Natural killer cell treated with Interleukin-12 subunit alpha and Interleukin-12 subunit beta and Interleukin-15 and Interleukin-18, amount 100 ng/mL, for 72 hours (primary cell): ENCODE results near the gene ARHGAP26. TPM values are rescaled to one million over a fixed set of nuclear protein-coding genes. Genes with fewer than 3 reads are reported as not detected.
A peak's percentile ranks its signal among the peaks of the same experiment; 100 is the strongest.
"Not testable (repeated sequence)": the region's sequence is repeated elsewhere in the genome, so short reads cannot be mapped to it uniquely, and the experiment has no call there.

Experiments used
- ATAC-seq, 2 donors: fragments of 150-1000 bp; cut with Tn5 transposase in 1 of 2; sonication (Bioruptor Pico), chemical (Tn5 transposase) in 1 of 2; 2 replicates each; pipeline ENCODE4 v1.10.0; 2021
- DNase-seq: peaks from one replicate; pipeline ENCODE4 v3.0.0; 2022; ENCODE audit warnings: low spot score
- H3K27ac Mint-ChIP-seq, 2 donors: 1 replicate in 1 of 2; 2 replicates in 1 of 2; pipeline ENCODE4 v1.8.0; 2022; ENCODE audit warnings: mixed read lengths in 2 of 2, mild to moderate bottlenecking in 1 of 2, moderate library complexity in 1 of 2
- H3K27me3 Mint-ChIP-seq, 2 donors: 1 replicate in 1 of 2; 2 replicates in 1 of 2; pipeline ENCODE4 v1.8.0; 2022; ENCODE audit warnings: mixed read lengths in 2 of 2
- H3K36me3 Mint-ChIP-seq: one replicate; pipeline ENCODE4 v1.8.0; 2022; ENCODE audit warnings: mixed read lengths
- H3K4me1 Mint-ChIP-seq, 2 donors: 1 replicate in 1 of 2; 2 replicates in 1 of 2; pipeline ENCODE4 v1.8.0; 2022; ENCODE audit warnings: low read depth in 2 of 2, mixed read lengths in 2 of 2, mild to moderate bottlenecking in 1 of 2
- H3K4me3 Mint-ChIP-seq: one replicate; pipeline ENCODE4 v1.8.0; 2022; ENCODE audit warnings: mixed read lengths
- H3K9me3 Mint-ChIP-seq: 2 replicates; pipeline ENCODE4 v1.8.0; 2022; ENCODE audit warnings: mixed read lengths
- total RNA-seq, 2 donors: library from RNA; stranded (reverse); gene quantifications; one replicate each; pipeline ENCODE4 v1.2.3, GENCODE V29; 2022

Gene ARHGAP26
- total RNA-seq, 2 donors from 2014 or later, result 109 to 110 TPM

- ATAC-seq, result no peak
- peaks cover 41% of the 10 kb centered on the region for H3K36me3 Mint-ChIP-seq
- H3K4me3 Mint-ChIP-seq, result peak overlapping the region; percentile 60
- H3K9me3 Mint-ChIP-seq, result peaks cover 8% of the 10 kb centered on the region
- H3K4me1 Mint-ChIP-seq, result peaks cover 43 to 54% of the 10 kb centered on the region in 2 donors
- no peak for DNase-seq
- peak overlapping the region; percentile 83 to 95 for H3K27ac Mint-ChIP-seq
- H3K27me3 Mint-ChIP-seq, result no peaks in the 10 kb centered on the region
Measured at GRCh38 chr5:143194206-143194605, 424.0 kb downstream of the ARHGAP26 start.

- DNase-seq, result no peak
- peaks cover 8% of the 10 kb centered on the region for H3K9me3 Mint-ChIP-seq
- H3K27ac Mint-ChIP-seq, result peak overlapping the region; percentile 83 to 95
Measured at GRCh38 chr5:143194713-143195112, 424.5 kb downstream of the ARHGAP26 start.

DNA sequence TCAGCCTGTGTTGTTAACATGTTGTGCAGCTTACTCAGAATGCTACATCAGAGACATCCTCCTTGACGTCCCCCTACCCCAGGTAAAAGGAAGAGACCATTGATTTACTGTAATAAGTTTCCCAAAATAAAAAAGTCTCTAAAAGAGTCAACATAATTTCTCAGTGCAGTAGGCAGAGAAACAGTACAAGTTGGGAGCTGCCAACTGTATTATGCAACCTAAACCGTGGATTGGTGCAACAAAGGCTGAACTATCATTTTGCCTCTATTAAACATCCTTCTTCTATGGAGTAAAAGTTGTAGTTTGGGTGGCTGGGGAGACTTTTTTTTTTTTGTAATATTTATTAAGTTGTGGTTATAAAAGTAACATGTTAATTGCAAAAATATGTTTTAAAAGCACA, 425.3 kb downstream of the ARHGAP26 start:
- H3K36me3 Mint-ChIP-seq, result peaks cover 40% of the 10 kb centered on the region
- no peaks in the 10 kb centered on the region for H3K27me3 Mint-ChIP-seq
- H3K27ac Mint-ChIP-seq, result peak overlapping the region; percentile 83 to 95
- no peak for ATAC-seq
- H3K4me1 Mint-ChIP-seq, result peaks cover 52 to 60% of the 10 kb centered on the region in 2 donors
- peak overlapping the region; percentile 36 for H3K4me3 Mint-ChIP-seq
- DNase-seq, result no peak
- peaks cover 5% of the 10 kb centered on the region for H3K9me3 Mint-ChIP-seq

More at GRCh38 chr5:143194713-143195112, 424.5 kb downstream of the ARHGAP26 start:
- ATAC-seq, result no peak
- peaks cover 45 to 56% of the 10 kb centered on the region in 2 donors for H3K4me1 Mint-ChIP-seq
- peak overlapping the region; percentile 60 for H3K4me3 Mint-ChIP-seq
- H3K27me3 Mint-ChIP-seq, result no peaks in the 10 kb centered on the region
- peaks cover 42% of the 10 kb centered on the region for H3K36me3 Mint-ChIP-seq

GRCh38 chr5:143196601-143197259, 426.6 kb downstream of the ARHGAP26 start:
- ATAC-seq (no peak), DNase-seq (no peak)
- Mint-ChIP-seq H3K9me3 (peaks cover 4% of the 10 kb centered on the region), H3K27ac (peak overlapping the region; percentile 83 to 95), H3K4me3 (peak overlapping the region; percentile 75), H3K27me3 (no peaks in the 10 kb centered on the region), H3K36me3 (peaks cover 29% of the 10 kb centered on the region), H3K4me1 (peaks cover 59 to 67% of the 10 kb centered on the region in 2 donors)

GRCh38 chr5:143197260-143197656, 427.1 kb downstream of the ARHGAP26 start:
- ATAC-seq (peak; percentile 72 to 80), DNase-seq (no peak)
- no peaks in the 10 kb centered on the region for H3K27me3 Mint-ChIP-seq
- H3K9me3 Mint-ChIP-seq, result peaks cover 3% of the 10 kb centered on the region
- H3K4me3 Mint-ChIP-seq, result peak overlapping the region; percentile 75
- H3K4me1 Mint-ChIP-seq, result peaks cover 64 to 67% of the 10 kb centered on the region in 2 donors
- H3K36me3 Mint-ChIP-seq, result peaks cover 29% of the 10 kb centered on the region
- peak overlapping the region; percentile 83 to 95 for H3K27ac Mint-ChIP-seq

- Mint-ChIP-seq H3K27ac (peak overlapping the region; percentile 83 to 95), H3K36me3 (peaks cover 39% of the 10 kb centered on the region), H3K4me3 (peak overlapping the region; percentile 75), H3K9me3 (peaks cover 6% of the 10 kb centered on the region), H3K27me3 (no peaks in the 10 kb centered on the region), H3K4me1 (peaks cover 73 to 75% of the 10 kb centered on the region in 2 donors)
- DNase-seq (no peak), ATAC-seq (no peak)
Measured at GRCh38 chr5:143198332-143198731, 428.2 kb downstream of the ARHGAP26 start.

DNA sequence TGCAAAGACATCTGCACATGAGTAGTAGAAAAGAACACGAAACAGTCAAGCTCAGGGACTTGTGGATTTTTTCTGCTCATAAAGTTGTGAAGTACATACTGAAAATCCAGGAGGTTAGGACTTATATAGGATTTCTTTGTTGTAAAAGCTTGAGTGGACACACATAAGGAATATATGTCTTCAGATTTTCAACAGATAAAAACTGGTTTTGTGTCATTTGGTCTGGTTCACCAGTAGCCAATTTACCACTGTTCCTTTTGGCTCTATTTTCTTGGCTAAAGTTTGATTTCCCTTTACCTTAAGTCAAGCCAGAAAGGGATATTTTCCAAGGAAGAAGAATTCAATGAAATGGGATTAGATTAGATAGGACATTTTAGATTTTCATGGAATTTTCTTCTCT, 429.0 kb downstream of the ARHGAP26 start:
- Mint-ChIP-seq H3K4me3 (no peak overlapping the region), H3K36me3 (peaks cover 37% of the 10 kb centered on the region), H3K4me1 (peaks cover 68 to 70% of the 10 kb centered on the region in 2 donors), H3K27ac (peak overlapping the region; percentile 54 to 95), H3K27me3 (no peaks in the 10 kb centered on the region), H3K9me3 (peaks cover 6% of the 10 kb centered on the region)
- ATAC-seq (no peak), DNase-seq (no peak)

DNA sequence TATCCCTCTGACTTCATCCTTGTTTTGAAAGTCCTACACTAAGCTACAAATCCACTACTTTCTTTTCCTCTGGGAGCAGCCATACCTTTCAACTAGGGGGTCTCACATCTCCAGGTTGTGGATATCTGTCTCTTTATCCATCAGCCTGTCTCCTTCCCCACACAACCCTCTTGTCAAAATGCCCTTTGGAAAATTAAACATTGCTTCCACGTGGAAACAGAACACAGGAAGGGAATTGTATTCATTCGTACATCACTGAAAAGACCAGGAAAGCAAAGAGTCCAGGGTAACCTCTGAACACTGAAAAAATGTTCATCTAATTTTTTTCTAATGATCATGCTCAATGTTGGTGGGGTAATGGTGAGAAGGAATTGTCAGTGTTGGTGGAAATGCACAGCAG, 429.7 kb downstream of the ARHGAP26 start:
- no peak overlapping the region for H3K4me3 Mint-ChIP-seq
- H3K9me3 Mint-ChIP-seq, result peaks cover 6% of the 10 kb centered on the region
- peaks cover 65 to 66% of the 10 kb centered on the region in 2 donors for H3K4me1 Mint-ChIP-seq
- peak overlapping the region; percentile 54 to 95 for H3K27ac Mint-ChIP-seq
- ATAC-seq (no peak), DNase-seq (no peak)
- peaks cover 30% of the 10 kb centered on the region for H3K36me3 Mint-ChIP-seq
- no peaks in the 10 kb centered on the region for H3K27me3 Mint-ChIP-seq

DNA sequence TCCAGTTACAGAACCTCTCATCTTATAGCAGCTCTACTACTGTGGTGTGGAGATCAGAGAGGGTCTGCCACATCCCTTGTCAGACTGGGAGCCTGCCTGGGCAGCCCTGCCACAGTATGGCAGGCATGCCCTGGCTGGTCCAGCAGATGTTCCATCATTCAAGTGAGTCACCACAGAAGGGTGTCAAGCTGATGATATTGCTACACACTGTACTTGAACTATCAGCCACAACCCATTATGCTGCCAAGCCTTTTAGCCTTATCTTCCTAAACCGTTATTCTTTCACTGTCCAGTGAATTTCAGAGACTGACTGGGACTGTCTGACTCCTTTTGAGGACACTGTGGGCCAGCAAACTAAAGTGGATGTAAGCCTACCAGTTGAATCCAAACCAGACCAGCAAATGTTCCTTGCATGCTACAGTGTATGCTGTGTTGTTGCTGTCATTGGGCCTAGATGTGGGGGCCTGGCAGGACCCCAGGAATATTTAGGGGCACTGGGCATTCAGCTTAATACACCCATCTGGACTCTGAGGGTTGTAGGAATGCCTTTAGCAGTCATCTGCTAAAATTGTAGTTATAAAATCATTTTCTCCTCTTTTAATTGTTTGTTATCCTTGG, 430.7 kb downstream of the ARHGAP26 start:
- Mint-ChIP-seq H3K4me3 (peak overlapping the region; percentile 59), H3K27ac (peak overlapping the region; percentile 54 to 81), H3K4me1 (peaks cover 64 to 74% of the 10 kb centered on the region in 2 donors), H3K27me3 (no peaks in the 10 kb centered on the region), H3K9me3 (peaks cover 6% of the 10 kb centered on the region), H3K36me3 (peaks cover 30% of the 10 kb centered on the region)
- ATAC-seq (peak; percentile 92 to 94), DNase-seq (peak; percentile 69)

GRCh38 chr5:143201589-143201988, 431.4 kb downstream of the ARHGAP26 start:
- Mint-ChIP-seq H3K36me3 (peaks cover 30% of the 10 kb centered on the region), H3K4me1 (peaks cover 64 to 74% of the 10 kb centered on the region in 2 donors), H3K4me3 (no peak overlapping the region), H3K9me3 (peaks cover 6% of the 10 kb centered on the region), H3K27ac (peak overlapping the region; percentile 54 to 81), H3K27me3 (no peaks in the 10 kb centered on the region)
- ATAC-seq (no peak), DNase-seq (no peak)

GRCh38 chr5:143203301-143203956, 433.3 kb downstream of the ARHGAP26 start:
- not testable (repeated sequence) for DNase-seq, ATAC-seq, H3K27me3 Mint-ChIP-seq, H3K9me3 Mint-ChIP-seq, H3K4me3 Mint-ChIP-seq
- Mint-ChIP-seq H3K27ac (peak overlapping the region; percentile 54 to 81), H3K36me3 (peaks cover 21% of the 10 kb centered on the region), H3K4me1 (peaks cover 63 to 76% of the 10 kb centered on the region in 2 donors)

- DNase-seq (no peak), ATAC-seq (no peak)
- H3K27me3 Mint-ChIP-seq, result no peaks in the 10 kb centered on the region
- peak overlapping the region; percentile 73 for H3K4me3 Mint-ChIP-seq
- peaks cover 67 to 85% of the 10 kb centered on the region in 2 donors for H3K4me1 Mint-ChIP-seq
- H3K9me3 Mint-ChIP-seq, result peaks cover 6% of the 10 kb centered on the region
- H3K36me3 Mint-ChIP-seq, result peaks cover 20% of the 10 kb centered on the region
- H3K27ac Mint-ChIP-seq, result peak overlapping the region; percentile 78 to 86
Measured at GRCh38 chr5:143204474-143205246, 434.5 kb downstream of the ARHGAP26 start.

- ATAC-seq, result no peak
Measured at GRCh38 chr5:143205386-143205785, 435.2 kb downstream of the ARHGAP26 start.

More at GRCh38 chr5:143205386-143205785, 435.2 kb downstream of the ARHGAP26 start:
- Mint-ChIP-seq H3K27ac (peak overlapping the region; percentile 78 to 86), H3K36me3 (peaks cover 15% of the 10 kb centered on the region), H3K27me3 (no peaks in the 10 kb centered on the region), H3K4me1 (peaks cover 65 to 83% of the 10 kb centered on the region in 2 donors), H3K4me3 (peak overlapping the region; percentile 73), H3K9me3 (peaks cover 6% of the 10 kb centered on the region)
- no peak for DNase-seq
